Liver (tissue), 10 donors: ENCODE measurements around the gene ZNF862. TPM values are rescaled to one million over a fixed set of nuclear protein-coding genes. Genes with fewer than 3 reads are reported as not detected.
"Not testable (repeated sequence)": the region's sequence is repeated elsewhere in the genome, so short reads cannot be mapped to it uniquely, and the experiment has no call there.

Source experiments
- DNase-seq: peaks from one replicate; pipeline ENCODE4 v3.0.0-alpha.2; 2017; ENCODE audit warnings: low spot score
- H3K27ac ChIP-seq, 2 donors: one replicate each; pipeline ENCODE4 v1.7.0; 2013; ENCODE audit warnings: inconsistent platforms in 2 of 2, low read length in 2 of 2, control low read depth in 1 of 2, low read depth in 1 of 2, mild to moderate bottlenecking in 1 of 2
- H3K27me3 ChIP-seq, 4 donors: one replicate each; pipeline versions ENCODE4 v1.6.1 to v1.7.0; 2013; ENCODE audit warnings: low read length in 3 of 4, inconsistent platforms in 1 of 4, mild to moderate bottlenecking in 1 of 4, moderate library complexity in 1 of 4; ENCODE audit not compliant: control insufficient read depth in 4 of 4, insufficient read depth in 4 of 4
- H3K36me3 ChIP-seq, 4 donors: one replicate each; pipeline versions ENCODE4 v1.6.1 to v1.7.0; 2013; ENCODE audit warnings: low read length in 3 of 4, mild to moderate bottlenecking in 3 of 4, low read depth in 1 of 4, moderate library complexity in 1 of 4; ENCODE audit not compliant: control insufficient read depth in 4 of 4, insufficient read depth in 3 of 4
- H3K4me1 ChIP-seq, 4 donors: one replicate each; pipeline versions ENCODE4 v1.6.1 to v1.7.0; 2013; ENCODE audit warnings: low read length in 3 of 4, mild to moderate bottlenecking in 3 of 4, moderate library complexity in 1 of 4; ENCODE audit not compliant: control insufficient read depth in 4 of 4, insufficient read depth in 4 of 4
- H3K4me3 ChIP-seq, 3 donors: one replicate each; pipeline versions ENCODE4 v1.6.1 to v1.7.0; 2013; ENCODE audit warnings: low read length in 3 of 3, control low read depth in 1 of 3, low read depth in 1 of 3, mild to moderate bottlenecking in 1 of 3
- H3K9ac ChIP-seq, 2 donors: one replicate each; pipeline ENCODE4 v1.7.0; 2013; ENCODE audit warnings: low read length in 2 of 2, mild to moderate bottlenecking in 2 of 2, moderate library complexity in 2 of 2, control low read depth in 1 of 2, low read depth in 1 of 2
- H3K9me3 ChIP-seq, 4 donors: one replicate each; pipeline versions ENCODE4 v1.6.1 to v1.7.0; 2013; ENCODE audit warnings: low read length in 3 of 4; ENCODE audit not compliant: control insufficient read depth in 4 of 4
- WGBS: extraction: QIAGEN DNeasy Blood & Tissue Kit; methylation state at CpG from one replicate; pipeline ENCODE4 v1.1.7; 2013; 5-methylcytosine and 5-hydroxymethylcytosine counted together
- polyA plus RNA-seq, 2 donors: library from polyadenylated mRNA; stranded (reverse) in 1 of 2; unstranded in 1 of 2; fragments of 200-250 nt in 1 of 2; fragments of >200 nt in 1 of 2; fragmentation: Nextera tagmentation in 1 of 2; extraction: Ambion mirVana in 1 of 2; gene quantifications; one replicate each; pipeline versions ENCODE4 v1.2.1 to v1.2.3, GENCODE V29; 2013 to 2015
- small RNA-seq: library from RNA; depleted of rRNA; stranded (forward); fragments of <200 nt; gene quantifications from one replicate; pipeline ENCODE3, GENCODE V24; 2014
- total RNA-seq, 2 donors: library from RNA; depleted of rRNA; stranded (reverse); fragments of >200 nt; gene quantifications; one replicate each; pipeline ENCODE4 v1.2.3, GENCODE V29; 2014
- donor health status: healthy.
- donor health status: healthy.
- donor health status: healthy.
- donor health status: healthy.
- donor health status: healthy.

The ZNF862 gene
- total and polyA plus RNA-seq, 4 donors: 1.9 to 9.4 (median 3.8) TPM

- not testable (repeated sequence) for DNase-seq, H3K27ac ChIP-seq, H3K9ac ChIP-seq, H3K27me3 ChIP-seq, H3K4me3 ChIP-seq, H3K4me1 ChIP-seq, H3K36me3 ChIP-seq, H3K9me3 ChIP-seq
- 90% methylated on average over 2 of the region's 4 CpGs for WGBS
These were observed 74.0 kb downstream of the ZNF862 start for GRCh38 chr7:149912126-149912525.

Small RNA genes within 50 kb of the gene (small RNA-seq; reads per million reads assigned to genes)
- gene AC093458.1: not detected

Other genes starting within 250 kb of the ZNF862 start
- 1 to 10 TPM; 2.8 to 3.8 TPM for gene ZNF467, start 64.8 kb upstream of the ZNF862 start, total RNA-seq
- 1 to 10 TPM; 3.6 to 4.0 TPM for gene ZNF467, start 64.8 kb upstream of the ZNF862 start, polyA plus RNA-seq
- gene ATP6V0E2, start 35.6 kb downstream of the ZNF862 start, total RNA-seq: 10 to 100 TPM in 1 of 2 donors, 1 to 10 TPM in 1; 9.8 to 41.2 TPM
- 10 to 100 TPM; 53.7 to 77.1 TPM for gene ATP6V0E2, start 35.6 kb downstream of the ZNF862 start, polyA plus RNA-seq